SK-N-MC (cell line): ENCODE results near the gene CCDC27.
"Not testable (repeated sequence)": the region's sequence is repeated elsewhere in the genome, so short reads cannot be mapped to it uniquely, and the experiment has no call there.

Experiments used
- DNase-seq: peaks from one replicate; pipeline ENCODE4 v3.0.0-alpha.2; 2011; ENCODE audit warnings: low read depth, low spot score
- H3K27ac ChIP-seq: fragments of 200-600 bp; sonication (generic); 2 replicates; pipeline ENCODE4 v1.5.1; 2016; ENCODE audit warnings: mixed run types
- H3K36me3 ChIP-seq: fragments of 200-600 bp; sonication (generic); 2 replicates; pipeline ENCODE4 v1.6.1; 2017; ENCODE audit warnings: antibody characterized with exemption, low read length, mixed read lengths; ENCODE audit not compliant: insufficient read depth
- H3K4me3 ChIP-seq: fragments of 200-600 bp; sonication (generic); 2 replicates; pipeline ENCODE4 v1.5.1; 2016
- H3K9ac ChIP-seq: fragments of 200-600 bp; sonication (generic); 2 replicates; pipeline ENCODE4 v1.8.0; 2017; ENCODE audit warnings: mixed run types, mixed read lengths; ENCODE audit not compliant: insufficient read length
- H3K9me3 ChIP-seq: fragments of 200-600 bp; sonication (generic); 2 replicates; pipeline ENCODE4 v1.6.1; 2017; ENCODE audit warnings: low read depth, mild to moderate bottlenecking, antibody characterized with exemption, low read length, moderate library complexity, mixed read lengths
- EZH2 ChIP-seq: fragments of 200-600 bp; sonication (generic); IDR thresholded peaks from one replicate; pipeline ENCODE4 v1.6.1; 2017; ENCODE audit warnings: antibody characterized with exemption
- FOXP2 ChIP-seq: optimal IDR thresholded peaks from 2 replicates; pipeline ENCODE3; 2011; ENCODE audit warnings: mild to moderate bottlenecking, moderate library complexity; ENCODE audit not compliant: insufficient read depth; ENCODE audit errors: extremely low read length, control extremely low read depth
- POLR2AphosphoS5 ChIP-seq: IDR thresholded peaks from 2 replicates; pipeline ENCODE4 v1.6.1; 2012; ENCODE audit warnings: mild to moderate bottlenecking, low read depth, low read length, borderline replicate concordance

CCDC27 gene

GRCh38 chr1:3745590-3746381 lies 6.5 kb upstream of the CCDC27 start:
- no peak for DNase-seq
- Histone ChIP-seq H3K9ac (no peak overlapping the region), H3K4me3 (peak overlapping the region; percentile 83), H3K9me3 (no peaks in the 10 kb centered on the region), H3K27ac (no peak overlapping the region), H3K36me3 (no peaks in the 10 kb centered on the region; the same call in 1 of the 2 replicates)
- TF ChIP-seq FOXP2, result no peak
- no peak for TF ChIP-seq POLR2AphosphoS5
- TF ChIP-seq EZH2, result no peak

DNA sequence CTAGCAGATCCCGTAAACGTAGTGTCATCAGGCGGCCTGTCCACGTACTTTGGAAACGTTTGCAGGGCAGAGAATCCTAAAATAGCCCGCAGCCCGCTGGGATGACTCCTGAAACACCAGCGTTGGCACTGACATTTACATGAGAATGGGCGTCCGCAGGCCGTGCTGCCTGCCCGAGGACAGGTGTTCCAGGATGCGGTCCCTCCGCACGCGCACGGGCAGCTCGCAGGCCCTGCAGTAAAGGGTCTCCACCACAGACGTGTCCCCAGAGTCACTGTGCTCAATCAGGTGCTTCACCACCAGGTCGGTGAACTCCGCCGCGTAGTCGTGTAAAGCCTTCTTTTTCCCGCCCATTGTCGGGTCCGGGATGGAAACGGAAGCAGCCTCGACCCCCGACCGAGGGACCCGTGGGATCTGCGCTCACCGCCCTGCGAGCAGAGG lies 5.8 kb upstream of the CCDC27 start:
- no peak overlapping the region for H3K27ac ChIP-seq
- H3K4me3 ChIP-seq, result peak overlapping the region; percentile 83
- TF ChIP-seq EZH2, result no peak
- TF ChIP-seq FOXP2, result no peak
- no peak for TF ChIP-seq POLR2AphosphoS5
- no peak for DNase-seq
- no peaks in the 10 kb centered on the region for H3K9me3 ChIP-seq
- no peaks in the 10 kb centered on the region; the same call in 1 of the 2 replicates for H3K36me3 ChIP-seq
- H3K9ac ChIP-seq, result peak overlapping the region; percentile 86

DNA sequence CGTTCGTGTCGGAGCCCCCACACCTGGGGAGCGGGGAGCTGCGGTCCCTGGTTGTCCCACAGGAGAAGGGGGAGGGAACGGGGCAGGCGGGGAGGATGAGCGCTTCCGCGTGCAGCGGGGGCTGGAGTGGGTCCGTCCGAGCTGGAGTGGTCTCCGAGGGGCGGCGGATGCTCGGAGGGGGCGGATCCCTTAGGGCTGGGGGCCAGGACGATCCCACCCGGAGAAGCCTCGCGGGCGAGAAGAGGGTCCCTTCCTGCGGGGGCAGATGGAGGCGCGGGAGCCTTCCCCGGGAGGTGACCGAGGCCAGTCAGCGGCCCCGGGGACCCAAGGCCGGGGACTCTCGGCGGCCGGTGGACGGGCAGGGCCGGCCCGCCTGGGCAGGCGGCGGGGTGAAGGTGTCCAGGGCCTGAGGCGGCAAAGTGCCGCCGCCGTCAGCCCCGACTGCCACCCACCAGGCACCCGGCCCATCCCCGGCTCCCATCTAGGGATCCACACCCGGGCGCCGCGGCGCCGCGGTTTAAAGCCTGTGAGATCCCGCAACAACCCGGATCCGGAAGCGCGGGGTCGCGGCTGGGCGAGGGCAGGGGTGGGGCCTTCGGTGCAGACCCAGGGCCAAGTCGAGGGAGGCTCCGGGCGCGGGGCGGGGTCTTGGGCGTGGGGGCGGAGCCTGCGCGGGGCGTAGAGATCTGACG lies 5.3 kb upstream of the CCDC27 start:
- no peak for DNase-seq
- Histone ChIP-seq H3K9me3 (no peaks in the 10 kb centered on the region), H3K36me3 (no peaks in the 10 kb centered on the region; the same call in 1 of the 2 replicates), H3K9ac (peak overlapping the region; percentile 86), H3K27ac (no peak overlapping the region), H3K4me3 (peak overlapping the region; percentile 83)
- TF ChIP-seq EZH2, result no peak
- peak; percentile 85 for TF ChIP-seq POLR2AphosphoS5
- no peak for TF ChIP-seq FOXP2

DNA sequence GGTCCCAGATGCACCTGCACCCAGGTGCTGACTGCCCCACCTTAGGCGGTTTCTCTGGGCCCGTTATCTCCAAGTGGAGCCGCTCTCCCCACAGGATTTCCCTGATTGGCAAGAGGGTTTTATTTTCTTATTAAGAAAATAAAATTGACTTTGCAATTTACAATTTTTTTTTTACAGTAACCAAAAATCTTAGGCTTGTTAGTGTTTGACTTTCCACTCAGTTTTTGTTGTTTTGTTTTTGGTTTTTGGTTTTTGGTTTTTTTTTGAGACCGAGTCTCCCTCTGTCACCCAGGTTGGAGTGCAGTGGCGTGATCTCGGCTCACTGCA lies 4.8 kb upstream of the CCDC27 start:
- no peak for TF ChIP-seq POLR2AphosphoS5
- TF ChIP-seq FOXP2, result no peak
- TF ChIP-seq EZH2, result no peak
- Histone ChIP-seq H3K9me3 (no peaks in the 10 kb centered on the region), H3K27ac (no peak overlapping the region), H3K9ac (no peak overlapping the region), H3K4me3 (peak overlapping the region; percentile 83), H3K36me3 (no peaks in the 10 kb centered on the region; the same call in 1 of the 2 replicates)
- DNase-seq, result no peak

DNA sequence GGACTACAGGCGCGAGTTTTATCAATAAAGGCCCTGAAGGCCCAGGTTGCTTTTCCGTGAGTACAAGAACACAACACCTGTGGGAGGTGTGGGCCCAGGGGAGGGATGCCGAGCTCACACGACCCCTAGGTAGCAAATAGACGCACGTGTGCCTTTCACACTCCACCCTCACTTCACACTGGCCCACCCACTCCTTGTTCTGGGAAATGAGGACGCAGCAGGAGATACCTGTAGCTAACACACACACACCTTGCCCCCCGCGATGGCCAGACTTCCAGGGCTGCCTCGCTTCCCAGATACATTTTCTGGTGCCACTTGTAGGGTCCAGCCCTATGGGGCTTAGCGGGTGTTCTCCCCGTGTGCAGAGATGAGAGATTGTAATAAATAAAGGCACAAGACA lies 4.3 kb upstream of the CCDC27 start:
- H3K9ac ChIP-seq, result no peak overlapping the region
- H3K36me3 ChIP-seq, result no peaks in the 10 kb centered on the region
- DNase-seq, result no peak
- H3K9me3 ChIP-seq, result no peaks in the 10 kb centered on the region
- TF ChIP-seq EZH2 (no peak), FOXP2 (no peak), POLR2AphosphoS5 (no peak)
- peak overlapping the region; percentile 83; the same call in 1 of the 2 replicates for H3K4me3 ChIP-seq
- no peak overlapping the region for H3K27ac ChIP-seq

DNA sequence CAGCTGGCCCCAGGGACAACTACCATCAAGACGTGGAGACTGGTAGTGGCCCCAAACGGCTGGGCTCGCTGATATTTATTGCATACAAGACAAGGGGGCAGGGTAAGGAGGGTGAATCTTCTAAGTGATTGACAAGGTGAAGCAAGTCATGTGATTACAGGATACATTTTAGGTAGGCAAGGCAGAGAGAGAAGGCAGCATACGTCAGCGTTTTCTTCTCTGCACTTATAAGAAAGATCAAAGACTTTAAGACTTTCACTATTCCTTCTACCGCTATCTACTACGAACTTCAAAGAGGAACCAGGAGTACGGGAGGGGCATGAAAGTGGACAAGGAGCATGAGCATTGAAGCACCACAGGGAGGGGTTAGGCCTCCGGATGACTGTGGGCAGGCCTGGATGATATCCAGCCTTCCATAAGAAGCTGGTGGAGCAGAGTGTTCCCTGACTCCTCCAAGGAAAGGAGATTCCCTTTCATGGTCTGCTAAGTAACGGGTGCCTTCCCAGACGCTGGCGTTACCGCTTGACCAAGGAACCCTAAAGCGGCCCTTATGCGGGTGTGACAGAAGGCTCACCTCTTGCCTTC lies 3.8 kb upstream of the CCDC27 start:
- H3K36me3 ChIP-seq, DNase-seq, H3K9me3 ChIP-seq, H3K27ac ChIP-seq, H3K4me3 ChIP-seq, H3K9ac ChIP-seq: not testable (repeated sequence)

DNA sequence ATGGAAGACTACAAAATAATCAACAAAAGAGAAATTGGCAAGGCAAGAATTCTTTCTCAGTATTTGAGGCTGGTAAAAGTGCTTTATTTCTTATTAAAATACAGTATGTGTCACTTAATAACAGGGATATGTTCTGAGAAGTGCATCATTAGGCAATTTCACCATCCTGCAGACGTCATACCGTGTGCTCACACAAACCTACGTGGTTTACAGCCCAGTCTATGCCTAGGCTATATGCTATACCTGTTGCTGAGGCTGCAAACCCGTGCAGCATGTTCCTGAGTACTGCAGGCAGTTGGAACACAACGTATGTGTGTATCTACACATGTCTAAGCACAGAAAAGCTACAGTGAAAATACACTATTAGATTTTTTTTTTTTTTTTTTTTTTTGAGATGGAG lies 2.7 kb upstream of the CCDC27 start:
- H3K4me3 ChIP-seq, result no peak overlapping the region
- no peak for TF ChIP-seq FOXP2
- no peak for TF ChIP-seq POLR2AphosphoS5
- no peak for TF ChIP-seq EZH2
- H3K36me3 ChIP-seq, result no peaks in the 10 kb centered on the region

GRCh38 chr1:3750741-3751140 lies 1.5 kb upstream of the CCDC27 start:
- no peak for DNase-seq

More for the DNA sequence above, 2.7 kb upstream of the CCDC27 start:
- DNase-seq, result no peak
- H3K9ac ChIP-seq, result no peak overlapping the region
- no peaks in the 10 kb centered on the region for H3K9me3 ChIP-seq
- no peak overlapping the region for H3K27ac ChIP-seq

More at GRCh38 chr1:3750741-3751140, 1.5 kb upstream of the CCDC27 start:
- Histone ChIP-seq H3K9me3 (no peaks in the 10 kb centered on the region), H3K36me3 (no peaks in the 10 kb centered on the region), H3K4me3 (no peak overlapping the region), H3K9ac (no peak overlapping the region), H3K27ac (no peak overlapping the region)
- TF ChIP-seq POLR2AphosphoS5 (no peak), FOXP2 (no peak), EZH2 (no peak)
